ENCODE data around the gene HSP90AB1. TPM values are rescaled to one million over a fixed set of nuclear protein-coding genes. Genes with fewer than 3 reads are reported as not detected.
A peak's percentile ranks its signal among the peaks of the same experiment; 100 is the strongest.

HSP90AB1 gene
- total and polyA plus RNA-seq, 9 of the 15 experiments (the other 6 are each of a cell fraction or from before 2014, with no cell fraction given) = 1,780 to 3,358 (median 2,262) TPM

DNA sequence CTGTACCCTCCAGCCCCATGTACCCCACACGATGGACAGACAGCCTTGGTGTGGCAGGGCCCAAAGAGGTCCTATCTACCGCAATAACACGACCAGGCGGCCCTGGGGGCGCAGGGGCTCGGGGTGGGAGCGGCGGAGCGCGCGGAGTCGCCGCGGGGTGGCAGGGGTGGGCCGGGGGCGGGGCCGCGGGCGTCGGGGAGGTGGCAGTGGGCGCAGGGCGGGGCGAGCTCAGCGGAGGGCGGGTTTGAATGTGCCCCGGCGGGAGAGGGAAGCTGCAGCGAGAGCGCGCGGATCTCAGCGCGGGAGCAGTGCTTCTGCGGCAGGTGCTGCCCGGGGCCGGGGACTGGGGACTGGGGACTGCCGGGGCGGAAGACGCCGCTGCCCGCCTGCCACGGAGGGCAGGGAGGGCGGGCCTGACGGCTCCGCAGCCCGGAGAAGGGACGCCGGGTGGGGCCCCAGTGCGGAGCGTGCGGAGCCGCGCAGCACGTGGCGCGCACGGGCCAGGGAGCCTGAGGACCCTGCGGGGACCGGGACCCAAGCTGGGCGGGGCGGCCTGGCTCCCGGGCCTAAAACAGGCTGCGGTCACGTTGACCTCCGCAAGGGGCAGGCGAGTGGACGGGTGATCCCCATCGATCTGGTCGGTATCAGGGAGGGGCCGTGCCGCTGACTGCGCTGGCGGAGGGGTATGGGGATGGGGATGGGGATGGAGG lies 23.4 kb upstream of the HSP90AB1 start, which contains the start of gene SLC29A1 (continued):
- no peak for TF ChIP-seq RFX1 (IDR thresholded peaks at IDR 0.05)
- peak; percentile 41; the same call in 1 of the 2 replicates for TF ChIP-seq MYNN (IDR thresholded peaks at IDR 0.05)
- TF ChIP-seq MYNN (CRISPR knock-in tag; IDR thresholded peaks at IDR 0.05) = no peak
- TF ChIP-seq ZNF778 (CRISPR knock-in tag; IDR thresholded peaks at IDR 0.05) = no peak
- TF ChIP-seq, protein P1, sequence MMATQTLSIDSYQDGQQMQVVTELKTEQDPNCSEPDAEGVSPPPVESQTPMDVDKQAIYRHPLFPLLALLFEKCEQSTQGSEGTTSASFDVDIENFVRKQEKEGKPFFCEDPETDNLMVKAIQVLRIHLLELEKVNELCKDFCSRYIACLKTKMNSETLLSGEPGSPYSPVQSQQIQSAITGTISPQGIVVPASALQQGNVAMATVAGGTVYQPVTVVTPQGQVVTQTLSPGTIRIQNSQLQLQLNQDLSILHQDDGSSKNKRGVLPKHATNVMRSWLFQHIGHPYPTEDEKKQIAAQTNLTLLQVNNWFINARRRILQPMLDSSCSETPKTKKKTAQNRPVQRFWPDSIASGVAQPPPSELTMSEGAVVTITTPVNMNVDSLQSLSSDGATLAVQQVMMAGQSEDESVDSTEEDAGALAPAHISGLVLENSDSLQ (IDR thresholded peaks at IDR 0.05) = no peak
- TF ChIP-seq XRCC3 (IDR thresholded peaks at IDR 0.05) = no peak
- TF ChIP-seq, protein P2, sequence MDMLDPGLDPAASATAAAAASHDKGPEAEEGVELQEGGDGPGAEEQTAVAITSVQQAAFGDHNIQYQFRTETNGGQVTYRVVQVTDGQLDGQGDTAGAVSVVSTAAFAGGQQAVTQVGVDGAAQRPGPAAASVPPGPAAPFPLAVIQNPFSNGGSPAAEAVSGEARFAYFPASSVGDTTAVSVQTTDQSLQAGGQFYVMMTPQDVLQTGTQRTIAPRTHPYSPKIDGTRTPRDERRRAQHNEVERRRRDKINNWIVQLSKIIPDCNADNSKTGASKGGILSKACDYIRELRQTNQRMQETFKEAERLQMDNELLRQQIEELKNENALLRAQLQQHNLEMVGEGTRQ (CRISPR knock-in tag; IDR thresholded peaks at IDR 0.05) = peak; percentile 51; the same call in 1 of the 2 replicates
- TF ChIP-seq U2AF2 (optimal IDR thresholded peaks at IDR 0.05; ENCODE audit: low read depth, low read length) = no peak
- no peak for TF ChIP-seq GTF2A2 (tag; IDR thresholded peaks at IDR 0.05)
- no peak for TF ChIP-seq ZNF77 (CRISPR knock-in tag; IDR thresholded peaks at IDR 0.05)
- TF ChIP-seq SUPT5H (IDR thresholded peaks at IDR 0.05) = 0 out of 2 replicates have a peak, but pooled peaks have one; percentile 51
- no peak for TF ChIP-seq ZNF830 (CRISPR knock-in tag; IDR thresholded peaks at IDR 0.05)
- peak in 1 of 2 experiments; percentile 74; a peak in 1 of 4 replicates for TF ChIP-seq FOXA3 (CRISPR knock-in tag; conservative IDR thresholded peaks at IDR 0.05 in 1 of 2, IDR thresholded peaks at IDR 0.05 in 1 of 2)
- TF ChIP-seq TAF7 (tag; IDR thresholded peaks at IDR 0.05) = no peak
- TF ChIP-seq MIER1 (IDR thresholded peaks at IDR 0.05; ENCODE audit: low read depth) = no peak
- no peak for TF ChIP-seq GATA2 (CRISPR knock-in tag; IDR thresholded peaks at IDR 0.05)
- TF ChIP-seq ZEB2 (IDR thresholded peaks at IDR 0.05) = no peak
- TF ChIP-seq, protein P3, sequence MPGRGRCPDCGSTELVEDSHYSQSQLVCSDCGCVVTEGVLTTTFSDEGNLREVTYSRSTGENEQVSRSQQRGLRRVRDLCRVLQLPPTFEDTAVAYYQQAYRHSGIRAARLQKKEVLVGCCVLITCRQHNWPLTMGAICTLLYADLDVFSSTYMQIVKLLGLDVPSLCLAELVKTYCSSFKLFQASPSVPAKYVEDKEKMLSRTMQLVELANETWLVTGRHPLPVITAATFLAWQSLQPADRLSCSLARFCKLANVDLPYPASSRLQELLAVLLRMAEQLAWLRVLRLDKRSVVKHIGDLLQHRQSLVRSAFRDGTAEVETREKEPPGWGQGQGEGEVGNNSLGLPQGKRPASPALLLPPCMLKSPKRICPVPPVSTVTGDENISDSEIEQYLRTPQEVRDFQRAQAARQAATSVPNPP (IDR thresholded peaks at IDR 0.05; ENCODE audit: borderline replicate concordance, insufficient read depth, insufficient read length) = no peak
- TF ChIP-seq PHF8 (IDR thresholded peaks at IDR 0.05; ENCODE audit: borderline replicate concordance, low read length) = peak; percentile 61; the same call in 1 of the 2 replicates
- TF ChIP-seq ELF4 (CRISPR knock-in tag; IDR thresholded peaks at IDR 0.05) = no peak
- TF ChIP-seq JUN (IDR thresholded peaks at IDR 0.05; ENCODE audit: borderline replicate concordance, low read depth, low read length) = no peak
- TF ChIP-seq JUN (CRISPR knock-in tag; IDR thresholded peaks at IDR 0.05; ENCODE audit: borderline replicate concordance) = no peak
- TF ChIP-seq RUNX1 (IDR thresholded peaks at IDR 0.05; ENCODE audit: low read depth) = no peak
- peak in 1 of 2 experiments; percentile 29; a peak in 1 of 4 replicates for TF ChIP-seq KDM1A (IDR thresholded peaks at IDR 0.05)
- no peak for TF ChIP-seq KAT8 (IDR thresholded peaks at IDR 0.05; ENCODE audit: low read depth)
- peak; percentile 93 for TF ChIP-seq MYC (IDR thresholded peaks at IDR 0.05; ENCODE audit: low read depth, low read length)
- no peak for TF ChIP-seq MYC (CRISPR knock-in tag; IDR thresholded peaks at IDR 0.05; ENCODE audit: borderline replicate concordance, low read depth)

All from K562 (cell line).